Stomach (tissue), 9 donors: ENCODE measurements around the gene CHST11. TPM values are rescaled to one million over a fixed set of nuclear protein-coding genes. Genes with fewer than 3 reads are reported as not detected.

Experiments
- DNase-seq, 2 donors: peaks; one replicate each; pipeline versions ENCODE4 v3.0.0 to v3.0.0-alpha.2; 2013 to 2019
- H3K27ac ChIP-seq, 5 donors: fragments of 200-600 bp in 4 of 5; sonication (generic) in 4 of 5; one replicate each; pipeline ENCODE4 v1.5.1; 2013 to 2019; ENCODE audit warnings: mild to moderate bottlenecking in 1 of 5, moderate library complexity in 1 of 5
- H3K27me3 ChIP-seq, 3 donors: fragments of 200-600 bp; sonication (generic); one replicate each; pipeline ENCODE4 v1.5.1; 2017 to 2019; ENCODE audit warnings: mixed run types in 1 of 3
- H3K36me3 ChIP-seq, 4 donors: fragments of 200-600 bp; sonication (generic); 1 replicate in 3 of 4; 2 replicates in 1 of 4; pipeline ENCODE4 v1.5.1; 2016 to 2019
- H3K4me1 ChIP-seq, 4 donors: fragments of 200-600 bp; sonication (generic); one replicate each; pipeline ENCODE4 v1.5.1; 2016 to 2019
- H3K4me3 ChIP-seq, 4 donors: fragments of 200-600 bp; sonication (generic) in 3 of 4; one replicate each; pipeline ENCODE4 v1.5.1; 2016 to 2019; ENCODE audit warnings: mild to moderate bottlenecking in 1 of 4
- H3K9me3 ChIP-seq, 4 donors: fragments of 200-600 bp; sonication (generic); one replicate each; pipeline ENCODE4 v1.5.1; 2016 to 2019
- CTCF ChIP-seq, 7 experiments: fragments of 450-650 bp in 4 of 7; fragments of 200-600 bp in 3 of 7; sonication (generic) in 3 of 7; IDR thresholded peaks; one replicate each; pipeline ENCODE4 v1.5.1; 2016 to 2019; ENCODE audit warnings: antibody characterized with exemption in 7 of 7, control low read depth in 2 of 7, mild to moderate bottlenecking in 1 of 7
- EP300 ChIP-seq: sonication (generic); formaldehyde crosslinking; IDR thresholded peaks from one replicate; pipeline ENCODE4 v1.6.1; 2017; ENCODE audit warnings: antibody characterized with exemption
- POLR2A ChIP-seq, 4 donors: fragments of 450-650 bp; IDR thresholded peaks; one replicate each; pipeline ENCODE4 v1.6.1; 2016; ENCODE audit warnings: antibody characterized with exemption in 4 of 4, control low read depth in 2 of 4, mild to moderate bottlenecking in 1 of 4, moderate library complexity in 1 of 4
- POLR2AphosphoS5 ChIP-seq, 3 donors: sonication (generic); formaldehyde crosslinking; IDR thresholded peaks; one replicate each; pipeline ENCODE4 v1.6.1; 2016; ENCODE audit warnings: antibody characterized with exemption in 3 of 3
- WGBS, 5 donors: extraction: QIAGEN DNeasy Blood & Tissue Kit in 3 of 5; methylation state at CpG; one replicate each; pipeline versions ENCODE4 v1.1.5 to v1.1.7; 2013 to 2018; 5-methylcytosine and 5-hydroxymethylcytosine counted together
- intact Hi-C: fragments of 100-400 bp; cut with DNase I; formaldehyde crosslinking; loops from one replicate; pipeline ENCODE4 v1.15.1; 2023; ENCODE audit warnings: low total_unique reads
- polyA plus RNA-seq, 3 donors: library from polyadenylated mRNA; stranded (reverse); fragments of 200-250 nt; gene quantifications; one replicate each; pipeline ENCODE4 v1.2.3, GENCODE V29; 2013
- total RNA-seq, 5 donors: library from RNA; depleted of rRNA; stranded (reverse); fragments of >200 nt; gene quantifications; one replicate each; pipeline versions ENCODE4 v1.1.0 to v1.2.3, GENCODE V29; 2014 to 2016
- donor health status: healthy with polysubstance abuse.
- donor health status: Bipolar disorder and iron deficiency.
- donor health status: healthy.

Gene CHST11
- total and polyA plus RNA-seq, 8 donors = 2.3 to 192 (median 18.6) TPM

GRCh38 chr12:104501660-104502059, 44.9 kb downstream of the CHST11 start:
- H3K27me3 ChIP-seq = no peaks in the 10 kb centered on the region
- H3K9me3 ChIP-seq = no peaks in the 10 kb centered on the region
- no peak overlapping the region for H3K27ac ChIP-seq
- TF ChIP-seq EP300 (no peak), POLR2AphosphoS5 (IDR thresholded peaks at IDR 0.05) (no peak)
- no peaks in the 10 kb centered on the region for H3K36me3 ChIP-seq
- H3K4me1 ChIP-seq = peaks cover 10 to 56% (median 33%) of the 10 kb centered on the region in 4 donors
- intact Hi-C loops = no loop called here
- DNase-seq = no peak
- WGBS, 5 donors = 52 to 78% (median 64%) methylated on average over 3 of the region's 3 CpGs
- no peak overlapping the region for H3K4me3 ChIP-seq

- 96 to 99% (median 97%) methylated on average over 5 of the region's 5 CpGs for WGBS, 5 donors
- Histone ChIP-seq H3K4me1 (peaks cover 10 to 50% (median 33%) of the 10 kb centered on the region in 4 donors), H3K27ac (no peak overlapping the region), H3K36me3 (no peaks in the 10 kb centered on the region), H3K27me3 (no peaks in the 10 kb centered on the region), H3K4me3 (no peak overlapping the region), H3K9me3 (no peaks in the 10 kb centered on the region)
- TF ChIP-seq EP300 = no peak
- no peak for TF ChIP-seq POLR2AphosphoS5 (IDR thresholded peaks at IDR 0.05)
- no peak for TF ChIP-seq POLR2A (IDR thresholded peaks at IDR 0.05)
- DNase-seq = no peak
- intact Hi-C loops = no loop called here
Observed at GRCh38 chr12:104502217-104502616, 45.5 kb downstream of the CHST11 start.

GRCh38 chr12:104502638-104503037, 45.9 kb downstream of the CHST11 start:
- 82 to 94% (median 84%) methylated on average over 6 of the region's 6 CpGs for WGBS, 5 donors
- no peak overlapping the region for H3K4me3 ChIP-seq
- intact Hi-C loops = no loop called here
- TF ChIP-seq POLR2A (IDR thresholded peaks at IDR 0.05) = no peak
- no peak for TF ChIP-seq EP300
- TF ChIP-seq POLR2AphosphoS5 (IDR thresholded peaks at IDR 0.05) = no peak
- TF ChIP-seq CTCF (IDR thresholded peaks at IDR 0.05) = no peak
- H3K4me1 ChIP-seq = peaks cover 10 to 52% (median 35%) of the 10 kb centered on the region in 4 donors
- H3K27me3 ChIP-seq = no peaks in the 10 kb centered on the region
- no peak for DNase-seq
- H3K36me3 ChIP-seq = no peaks in the 10 kb centered on the region
- no peaks in the 10 kb centered on the region for H3K9me3 ChIP-seq
- H3K27ac ChIP-seq = no peak overlapping the region

GRCh38 chr12:104503191-104503590, 46.4 kb downstream of the CHST11 start:
- Histone ChIP-seq H3K27ac (no peak overlapping the region), H3K9me3 (no peaks in the 10 kb centered on the region), H3K4me3 (no peak overlapping the region), H3K27me3 (no peaks in the 10 kb centered on the region), H3K4me1 (peaks cover 10 to 57% (median 37%) of the 10 kb centered on the region in 4 donors), H3K36me3 (no peaks in the 10 kb centered on the region)
- DNase-seq = no peak
- intact Hi-C loops = no loop called here
- TF ChIP-seq CTCF (IDR thresholded peaks at IDR 0.05) (no peak), POLR2AphosphoS5 (IDR thresholded peaks at IDR 0.05) (no peak), POLR2A (IDR thresholded peaks at IDR 0.05) (no peak), EP300 (no peak)
- WGBS, 5 donors = 67 to 85% (median 79%) methylated on average over 4 of the region's 4 CpGs

GRCh38 chr12:104504146-104504545, 47.4 kb downstream of the CHST11 start:
- TF ChIP-seq EP300 = no peak
- TF ChIP-seq POLR2A (IDR thresholded peaks at IDR 0.05) = no peak
- no peak for TF ChIP-seq CTCF (IDR thresholded peaks at IDR 0.05)
- no peak for TF ChIP-seq POLR2AphosphoS5 (IDR thresholded peaks at IDR 0.05)
- no peaks in the 10 kb centered on the region for H3K9me3 ChIP-seq
- no peak overlapping the region for H3K4me3 ChIP-seq
- H3K4me1 ChIP-seq = peaks cover 10 to 57% (median 36%) of the 10 kb centered on the region in 4 donors
- DNase-seq = no peak
- no peak overlapping the region for H3K27ac ChIP-seq
- intact Hi-C loops = no loop called here
- no peaks in the 10 kb centered on the region for H3K27me3 ChIP-seq
- no peaks in the 10 kb centered on the region for H3K36me3 ChIP-seq
- 88 to 96% (median 94%) methylated on average over 9 of the region's 9 CpGs for WGBS, 5 donors
